ENCODE results near the gene HTR1A. TPM values are rescaled to one million over a fixed set of nuclear protein-coding genes. Genes with fewer than 3 reads are reported as not detected.

HTR1A gene
- not detected for polyA plus RNA-seq (2012; ENCODE audit: missing spikeins)

DNA sequence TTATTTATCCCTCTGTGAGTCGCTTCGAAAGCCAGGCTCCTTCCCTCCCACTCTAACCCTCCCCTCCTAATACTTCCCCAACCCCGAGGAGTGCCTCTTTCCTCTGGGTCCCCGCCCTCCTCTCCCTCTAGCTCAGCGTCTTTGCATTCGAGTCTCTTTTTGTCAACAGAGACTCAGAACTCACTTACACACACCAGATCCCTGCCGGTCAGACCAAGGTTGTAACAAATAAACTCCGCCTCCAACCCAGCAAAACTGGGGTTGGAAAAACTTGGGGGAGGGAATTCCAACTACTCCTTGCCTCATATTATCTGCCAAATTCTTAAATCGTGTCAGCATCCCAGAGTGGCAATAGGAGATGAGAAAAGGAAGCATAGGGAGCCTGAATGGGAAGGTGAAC, at the start of gene HTR1A:
HTR1A (minus strand) TSS at position 167 of the 400 bp plus-strand sequence. CDS start 726 bp downstream, outside the sequence.
- TF ChIP-seq TAF1 (IDR thresholded peaks at IDR 0.05; ENCODE audit: borderline replicate concordance, low read depth, low read length) (no peak), POLR2AphosphoS5 (IDR thresholded peaks at IDR 0.05; ENCODE audit: low read depth, low read length) (no peak), POLR2A (IDR thresholded peaks at IDR 0.05; ENCODE audit: low read depth, low read length) (no peak)

DNA sequence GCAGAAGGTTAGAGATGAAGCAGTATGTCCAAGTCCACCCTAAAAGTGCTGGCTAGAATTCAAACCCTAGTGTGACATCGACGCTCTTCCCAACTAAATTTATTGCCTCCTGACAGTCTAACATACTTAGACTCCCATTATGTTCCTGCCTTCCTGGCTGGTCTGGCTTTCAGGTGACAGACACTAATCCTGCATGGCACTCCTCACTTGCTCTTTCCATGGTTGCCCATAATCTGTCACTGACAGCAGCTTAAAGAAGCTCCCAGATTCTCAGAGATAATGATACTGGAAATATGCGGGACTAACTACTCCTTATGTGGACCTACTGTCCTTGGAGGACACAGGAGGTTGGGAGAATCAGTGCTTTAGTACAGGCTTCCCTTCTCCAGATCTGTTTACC, 41.7 kb upstream of the HTR1A start:
- no peak for DNase-seq (ENCODE audit: insufficient read length)
- no peak for TF ChIP-seq POLR2AphosphoS5 (IDR thresholded peaks at IDR 0.05; ENCODE audit: low read depth, low read length)
- no peak for TF ChIP-seq TAF1 (IDR thresholded peaks at IDR 0.05; ENCODE audit: borderline replicate concordance, low read depth, low read length)
- FAIRE-seq = no peak

More for the DNA sequence above, at the start of gene HTR1A:
- FAIRE-seq = no peak
- DNase-seq (ENCODE audit: insufficient read length) = no peak

DNA sequence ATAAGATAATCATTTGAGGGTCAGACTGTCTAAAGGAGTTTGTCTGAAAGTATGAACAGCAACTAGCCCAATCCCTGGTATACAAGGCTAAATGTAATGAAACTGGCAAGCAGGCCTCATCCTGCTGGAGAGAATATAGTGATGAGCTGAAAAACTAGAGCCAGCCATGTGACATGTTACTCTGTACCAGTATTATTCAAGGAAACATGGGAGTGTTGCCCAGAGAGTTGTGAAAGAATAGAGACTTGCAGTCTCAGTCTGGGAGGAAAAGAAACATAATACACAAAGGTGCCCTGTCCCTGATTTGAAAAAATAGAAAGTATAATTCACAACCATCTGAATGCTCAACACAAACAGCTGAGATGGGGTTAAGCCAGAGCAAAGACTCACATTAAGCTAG, 37.9 kb upstream of the HTR1A start:
- no peak for FAIRE-seq
- no peak for TF ChIP-seq TAF1 (IDR thresholded peaks at IDR 0.05; ENCODE audit: borderline replicate concordance, low read depth, low read length)
- TF ChIP-seq POLR2AphosphoS5 (IDR thresholded peaks at IDR 0.05; ENCODE audit: low read depth, low read length) = no peak
- no peak for TF ChIP-seq POLR2A (IDR thresholded peaks at IDR 0.05; ENCODE audit: low read depth, low read length)
- DNase-seq (ENCODE audit: insufficient read length) = no peak

DNA sequence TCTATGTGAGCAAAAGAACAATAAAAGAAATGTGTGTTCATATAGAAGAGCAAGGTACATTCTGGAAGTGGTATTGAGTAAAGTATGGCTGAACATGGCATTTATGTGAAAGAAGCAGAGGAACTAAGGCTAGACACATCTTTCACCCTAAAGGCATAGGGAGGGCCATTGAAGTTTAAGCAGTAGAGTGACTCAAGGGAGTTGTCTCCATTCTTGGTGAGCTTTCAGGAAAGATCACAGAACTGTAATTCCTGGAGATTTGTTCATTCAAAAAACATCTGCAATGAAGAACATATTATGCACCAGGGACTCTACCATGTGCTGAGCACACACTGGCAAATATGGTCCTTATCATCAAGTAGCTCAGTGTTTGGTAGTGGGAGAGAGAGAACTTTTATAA, 24.8 kb upstream of the HTR1A start:
- DNase-seq (ENCODE audit: insufficient read length) (no peak), FAIRE-seq (no peak)
- no peak for TF ChIP-seq POLR2A (IDR thresholded peaks at IDR 0.05; ENCODE audit: low read depth, low read length)
- TF ChIP-seq POLR2AphosphoS5 (IDR thresholded peaks at IDR 0.05; ENCODE audit: low read depth, low read length) = no peak
- TF ChIP-seq TAF1 (IDR thresholded peaks at IDR 0.05; ENCODE audit: borderline replicate concordance, low read depth, low read length) = no peak

DNA sequence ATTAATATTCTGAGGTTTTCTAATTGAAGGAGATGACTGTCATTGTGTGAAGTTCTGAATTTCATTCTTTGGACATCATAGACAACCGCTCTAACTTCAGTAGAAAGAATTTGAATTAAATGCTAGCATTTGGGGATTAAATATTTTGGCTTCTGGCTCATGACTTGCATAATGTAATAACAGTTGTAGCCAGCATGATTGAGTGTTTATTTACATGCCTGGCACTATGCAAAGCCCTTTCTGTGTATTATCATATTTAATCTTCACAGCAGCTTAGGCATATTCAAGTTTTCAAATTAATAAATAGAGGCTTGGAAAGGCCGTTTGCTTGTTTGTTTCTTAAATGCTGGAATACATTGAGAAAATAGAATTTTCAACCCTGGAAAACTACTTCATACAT, 19.6 kb upstream of the HTR1A start:
- FAIRE-seq (no peak), DNase-seq (ENCODE audit: insufficient read length) (no peak)
- TF ChIP-seq TAF1 (IDR thresholded peaks at IDR 0.05; ENCODE audit: borderline replicate concordance, low read depth, low read length) (no peak), POLR2AphosphoS5 (IDR thresholded peaks at IDR 0.05; ENCODE audit: low read depth, low read length) (no peak), POLR2A (IDR thresholded peaks at IDR 0.05; ENCODE audit: low read depth, low read length) (no peak)

DNA sequence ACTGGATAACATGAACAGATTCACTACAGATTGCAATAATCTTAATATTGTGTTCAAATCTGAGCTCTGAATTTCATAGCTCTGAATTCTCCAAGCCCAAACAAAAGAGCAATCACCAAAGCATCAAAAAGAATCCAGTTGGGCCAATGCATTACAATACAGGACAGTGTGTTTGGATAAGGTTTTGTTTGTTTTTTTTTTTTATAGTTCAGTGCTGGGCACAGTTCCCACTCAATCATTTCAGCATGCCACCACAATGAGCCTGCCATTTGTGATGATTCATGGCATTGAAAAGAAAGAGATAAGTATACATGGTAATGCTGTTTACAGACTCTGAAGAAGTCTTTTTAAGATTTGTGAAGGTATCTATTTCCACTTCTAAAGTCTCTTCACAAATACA, 1.7 kb upstream of the HTR1A start:
- no peak for TF ChIP-seq POLR2AphosphoS5 (IDR thresholded peaks at IDR 0.05; ENCODE audit: low read depth, low read length)
- TF ChIP-seq POLR2A (IDR thresholded peaks at IDR 0.05; ENCODE audit: low read depth, low read length) = no peak
- TF ChIP-seq TAF1 (IDR thresholded peaks at IDR 0.05; ENCODE audit: borderline replicate concordance, low read depth, low read length) = no peak

DNA sequence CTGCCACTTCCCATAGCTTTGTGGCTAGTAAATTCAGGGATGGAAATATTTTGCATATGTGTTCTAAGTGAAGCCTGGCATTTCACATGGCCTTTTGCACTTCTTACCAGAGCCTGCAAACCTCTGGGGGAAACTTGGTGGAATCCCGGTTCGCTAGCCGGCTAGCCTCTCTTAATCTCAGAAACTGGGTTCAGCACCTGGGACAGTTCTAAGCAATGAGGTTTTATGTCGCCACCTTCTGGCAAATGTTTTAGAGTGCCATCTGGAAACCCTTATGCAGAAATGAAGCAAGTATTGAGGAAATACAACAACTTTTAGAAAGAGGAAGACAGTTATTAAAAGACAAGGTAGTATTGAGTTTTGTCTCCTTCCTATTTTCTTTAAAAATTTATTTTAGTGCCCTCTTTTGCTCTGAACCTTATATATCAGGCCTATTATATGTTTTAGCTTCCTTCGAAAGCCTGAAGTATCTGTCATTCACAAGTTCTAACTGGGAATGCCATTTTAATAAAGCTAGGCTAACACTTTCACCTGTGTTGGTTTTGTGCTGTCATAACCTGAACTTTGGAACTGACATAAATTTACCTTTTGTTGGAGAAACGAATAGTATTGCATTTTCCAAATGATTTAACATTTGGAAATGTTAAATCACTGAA, 963 bp upstream of the HTR1A start:
- DNase-seq (ENCODE audit: insufficient read length) = no peak
- TF ChIP-seq TAF1 (IDR thresholded peaks at IDR 0.05; ENCODE audit: borderline replicate concordance, low read depth, low read length) (no peak), POLR2AphosphoS5 (IDR thresholded peaks at IDR 0.05; ENCODE audit: low read depth, low read length) (no peak), POLR2A (IDR thresholded peaks at IDR 0.05; ENCODE audit: low read depth, low read length) (no peak)
- no peak for FAIRE-seq

More for the DNA sequence above, 1.7 kb upstream of the HTR1A start:
- DNase-seq (ENCODE audit: insufficient read length) (no peak), FAIRE-seq (no peak)

DNA sequence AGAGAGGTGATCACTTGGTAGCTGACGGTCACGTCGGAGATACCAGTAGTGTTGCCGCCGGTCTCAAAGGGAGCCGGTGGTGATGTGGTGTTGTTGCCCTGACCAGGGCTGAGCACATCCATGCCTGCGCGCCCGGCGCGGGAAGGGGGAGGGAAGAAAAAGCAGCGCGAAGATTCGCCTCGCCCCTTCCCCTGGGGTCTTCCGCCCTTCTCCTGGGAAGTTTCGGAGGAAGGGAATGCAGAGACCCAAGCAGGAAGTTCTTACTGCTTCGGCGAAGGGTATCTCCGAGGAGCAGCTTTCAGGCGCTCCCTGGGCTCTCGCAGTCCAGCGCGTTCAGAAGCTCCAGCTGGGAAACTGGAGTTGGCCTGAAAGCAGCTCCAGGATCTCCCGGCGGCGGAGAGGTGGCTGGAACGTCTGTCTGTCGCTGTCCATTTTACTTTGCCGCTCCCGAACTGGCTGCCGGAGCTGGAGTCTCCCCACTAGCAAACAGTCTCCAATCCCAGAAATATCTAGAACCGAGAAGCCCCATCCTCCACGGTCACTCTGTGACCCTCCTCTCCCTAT, 565 bp downstream of the HTR1A start:
- FAIRE-seq (no peak), DNase-seq (ENCODE audit: insufficient read length) (no peak)
- no peak for TF ChIP-seq TAF1 (IDR thresholded peaks at IDR 0.05; ENCODE audit: borderline replicate concordance, low read depth, low read length)
- TF ChIP-seq POLR2A (IDR thresholded peaks at IDR 0.05; ENCODE audit: low read depth, low read length) = no peak
- TF ChIP-seq POLR2AphosphoS5 (IDR thresholded peaks at IDR 0.05; ENCODE audit: low read depth, low read length) = no peak

DNA sequence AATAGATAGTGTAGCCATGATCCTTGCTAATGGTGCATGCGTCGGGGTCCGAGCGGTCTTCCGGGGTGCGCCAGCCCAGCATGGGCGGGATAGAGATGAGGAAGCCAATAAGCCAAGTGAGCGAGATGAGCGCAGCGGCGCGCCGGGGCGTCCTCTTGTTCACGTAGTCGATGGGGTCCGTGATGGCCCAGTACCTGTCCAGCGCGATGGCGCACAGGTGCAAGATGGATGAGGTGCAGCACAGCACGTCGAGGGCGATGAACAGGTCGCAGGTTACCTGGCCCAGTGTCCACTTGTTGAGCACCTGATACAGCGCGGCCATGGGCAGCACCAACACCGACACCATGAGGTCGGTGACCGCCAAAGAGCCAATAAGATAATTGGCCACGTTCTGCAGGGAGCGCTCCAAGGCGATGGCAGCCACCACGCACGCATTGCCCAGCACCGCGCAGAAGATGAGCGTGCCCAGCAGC, 1.1 kb downstream of the HTR1A start:
- DNase-seq (ENCODE audit: insufficient read length) = no peak
- TF ChIP-seq TAF1 (IDR thresholded peaks at IDR 0.05; ENCODE audit: borderline replicate concordance, low read depth, low read length) (no peak), POLR2A (IDR thresholded peaks at IDR 0.05; ENCODE audit: low read depth, low read length) (no peak), POLR2AphosphoS5 (IDR thresholded peaks at IDR 0.05; ENCODE audit: low read depth, low read length) (no peak)
- FAIRE-seq = no peak

DNA sequence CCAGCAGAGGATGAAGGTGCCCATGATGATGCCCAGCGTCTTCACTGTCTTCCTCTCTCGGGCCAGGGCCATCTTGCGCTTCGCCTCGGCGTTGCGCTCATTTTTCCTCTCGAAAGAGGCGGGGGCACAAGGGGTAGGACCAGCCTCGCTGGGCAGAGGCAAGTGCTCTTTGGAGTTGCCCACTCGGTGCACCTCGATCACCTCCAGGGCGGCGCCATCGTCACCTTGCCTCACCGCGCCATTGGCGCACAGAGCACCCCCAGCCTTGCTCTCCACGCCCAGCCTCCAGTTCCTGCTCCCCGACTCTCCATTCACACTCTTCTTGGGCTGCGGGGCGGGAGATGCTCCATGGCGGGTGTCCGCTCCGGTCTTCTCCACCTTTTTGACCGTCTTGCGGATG, 1.6 kb downstream of the HTR1A start:
- no peak for FAIRE-seq
- TF ChIP-seq TAF1 (IDR thresholded peaks at IDR 0.05; ENCODE audit: borderline replicate concordance, low read depth, low read length) = no peak
- TF ChIP-seq POLR2A (IDR thresholded peaks at IDR 0.05; ENCODE audit: low read depth, low read length) = no peak
- TF ChIP-seq POLR2AphosphoS5 (IDR thresholded peaks at IDR 0.05; ENCODE audit: low read depth, low read length) = no peak
- no peak for DNase-seq (ENCODE audit: insufficient read length)

DNA sequence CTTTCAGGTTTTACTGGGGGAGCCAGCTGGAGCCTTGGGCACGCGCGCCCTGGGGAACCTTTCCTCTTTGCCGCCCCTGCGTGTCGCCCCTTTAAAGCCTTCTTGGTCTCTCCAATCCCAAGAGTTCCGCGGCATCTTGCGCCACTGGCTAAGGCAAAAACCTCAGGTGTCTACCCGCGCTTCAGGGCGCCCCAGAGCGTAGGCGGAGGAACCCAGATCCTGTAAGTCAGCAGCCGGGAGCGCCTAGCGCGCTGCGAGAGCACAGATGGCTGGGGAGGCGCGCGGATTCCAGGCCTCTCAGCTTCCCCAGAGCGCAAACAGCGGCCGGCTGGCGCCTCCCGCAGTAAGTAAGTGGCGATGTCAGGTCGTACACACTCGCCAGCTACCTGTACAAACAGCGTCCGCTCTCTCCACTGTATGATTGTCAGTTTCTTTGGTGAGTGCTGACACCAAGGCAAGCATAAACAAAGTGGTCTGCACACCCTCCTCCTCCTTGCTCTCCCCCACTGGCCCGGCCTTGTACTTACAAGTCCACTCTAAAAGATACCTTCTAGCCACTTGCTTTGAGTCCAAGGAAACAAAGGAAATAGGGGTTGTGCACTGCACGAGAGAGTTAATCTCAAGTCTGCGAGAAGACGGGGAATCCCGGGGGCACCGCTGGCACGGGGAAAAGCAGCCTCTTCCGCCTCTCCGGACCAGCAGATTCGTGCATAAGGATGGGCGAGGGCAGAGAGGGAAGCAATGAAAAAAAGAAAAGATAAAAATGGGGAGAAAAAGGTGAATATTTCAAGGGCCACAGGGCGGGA, 2.9 kb downstream of the HTR1A start:
- DNase-seq (ENCODE audit: insufficient read length) (no peak), FAIRE-seq (no peak)
- TF ChIP-seq TAF1 (IDR thresholded peaks at IDR 0.05; ENCODE audit: borderline replicate concordance, low read depth, low read length) = no peak
- TF ChIP-seq POLR2AphosphoS5 (IDR thresholded peaks at IDR 0.05; ENCODE audit: low read depth, low read length) = no peak
- no peak for TF ChIP-seq POLR2A (IDR thresholded peaks at IDR 0.05; ENCODE audit: low read depth, low read length)
